Activated naive CD4-positive, alpha-beta T cell treated with anti-CD3 and anti-CD28 coated beads for 36 hours (primary cell): ENCODE results near the gene CHRM1. TPM values are rescaled to one million over a fixed set of nuclear protein-coding genes. Genes with fewer than 3 reads are reported as not detected.

Source experiments
- CTCF ChIA-PET: fragments of 350-600 bp; sonication (Branson Sonifier 250); formaldehyde crosslinking; loops from one replicate; lab custom pipeline; 2021; ENCODE audit warnings: antibody characterized with exemption; lab: Charles Lee
- DNase-seq: peaks from one replicate; pipeline ENCODE4 v3.0.0-alpha.2; 2020
- H3K27ac Mint-ChIP-seq: one replicate; pipeline ENCODE4 v1.8.0; 2021; ENCODE audit warnings: mild to moderate bottlenecking, mixed read lengths
- H3K27me3 Mint-ChIP-seq: one replicate; pipeline ENCODE4 v1.8.0; 2021; ENCODE audit warnings: low read depth, mixed read lengths
- H3K36me3 Mint-ChIP-seq: one replicate; pipeline ENCODE4 v1.8.0; 2021; ENCODE audit warnings: low read depth, mixed read lengths
- H3K4me1 Mint-ChIP-seq: one replicate; pipeline ENCODE4 v1.8.0; 2021; ENCODE audit warnings: low read depth, mixed read lengths
- H3K4me3 Mint-ChIP-seq: one replicate; pipeline ENCODE4 v1.8.0; 2021; ENCODE audit warnings: mild to moderate bottlenecking, moderate library complexity, mixed read lengths
- H3K9me3 Mint-ChIP-seq: one replicate; pipeline ENCODE4 v1.8.0; 2021; ENCODE audit warnings: mixed read lengths
- intact Hi-C: fragments of 100-400 bp; cut with micrococcal nuclease; formaldehyde crosslinking; loops from one replicate; pipeline ENCODE4 v1.15.1; 2023
- total RNA-seq, 2 experiments: library from RNA; stranded (reverse); gene quantifications; one replicate each; pipeline ENCODE4 v1.2.3, GENCODE V29; 2021

The CHRM1 gene
- total RNA-seq, 2 experiments from 2014 or later: not detected

- Mint-ChIP-seq H3K27me3 (peaks cover 5% of the 10 kb centered on the region), H3K27ac (no peak overlapping the region), H3K9me3 (no peaks in the 10 kb centered on the region), H3K36me3 (no peaks in the 10 kb centered on the region), H3K4me1 (no peaks in the 10 kb centered on the region), H3K4me3 (no peak overlapping the region)
- CTCF ChIA-PET: interaction anchor here (1.6 to 17.3 kb wide), 2 partner anchors 65 to 114 kb away, joined by 6 to 397 read pairs; no protein-coding TSS in a partner anchor
- intact Hi-C loops: no loop called here
- DNase-seq: no peak
These were observed 10.9 kb downstream of the CHRM1 start for GRCh38 chr11:62910141-62910882.

GRCh38 chr11:62909107-62909894 lies 11.9 kb downstream of the CHRM1 start:
- peak; percentile 23 for DNase-seq

GRCh38 chr11:62908468-62909072 lies 12.6 kb downstream of the CHRM1 start:
- CTCF ChIA-PET: interaction anchor here (0.6 to 17.3 kb wide), 3 partner anchors 10 to 115 kb away, joined by 3 to 397 read pairs (median 4); no protein-coding TSS in a partner anchor
- intact Hi-C loops: loop anchor here (5.0 kb wide), 1 partner anchor 304 kb away; no protein-coding TSS in a partner anchor
- DNase-seq: no peak
- peaks cover 5% of the 10 kb centered on the region for H3K27me3 Mint-ChIP-seq
- no peak overlapping the region for H3K4me3 Mint-ChIP-seq
- no peaks in the 10 kb centered on the region for H3K9me3 Mint-ChIP-seq
- H3K4me1 Mint-ChIP-seq: peaks cover under 1% of the 10 kb centered on the region
- no peak overlapping the region for H3K27ac Mint-ChIP-seq
- H3K36me3 Mint-ChIP-seq: no peaks in the 10 kb centered on the region

More at GRCh38 chr11:62909107-62909894, 11.9 kb downstream of the CHRM1 start:
- intact Hi-C loops: loop anchor here (5.0 kb wide), 1 partner anchor 303 kb away; no protein-coding TSS in a partner anchor
- H3K27me3 Mint-ChIP-seq: peaks cover 5% of the 10 kb centered on the region
- H3K4me3 Mint-ChIP-seq: no peak overlapping the region
- H3K27ac Mint-ChIP-seq: no peak overlapping the region
- H3K9me3 Mint-ChIP-seq: no peaks in the 10 kb centered on the region
- H3K4me1 Mint-ChIP-seq: no peaks in the 10 kb centered on the region
- no peaks in the 10 kb centered on the region for H3K36me3 Mint-ChIP-seq
- CTCF ChIA-PET: interaction anchor here (0.6 to 17.3 kb wide), 4 partner anchors 11 to 115 kb away, joined by 3 to 397 read pairs (median 5); no protein-coding TSS in a partner anchor

GRCh38 chr11:62905927-62906531 lies 15.1 kb downstream of the CHRM1 start:
- H3K27me3 Mint-ChIP-seq: peaks cover 5% of the 10 kb centered on the region
- H3K4me1 Mint-ChIP-seq: peaks cover 18% of the 10 kb centered on the region
- H3K9me3 Mint-ChIP-seq: no peaks in the 10 kb centered on the region
- DNase-seq: peak; percentile 89
- intact Hi-C loops: loop anchor here (1.0 to 5.0 kb wide), 4 partner anchors 17 to 306 kb away; no protein-coding TSS in a partner anchor
- CTCF ChIA-PET: interaction anchor here (0.6 to 17.3 kb wide), 34 partner anchors 9 to 1439 kb away, joined by 3 to 397 read pairs (median 5); partner anchors contain the start of gene SLC22A6
- no peak overlapping the region for H3K4me3 Mint-ChIP-seq
- no peak overlapping the region for H3K27ac Mint-ChIP-seq
- H3K36me3 Mint-ChIP-seq: no peaks in the 10 kb centered on the region

GRCh38 chr11:62905296-62905695 lies 15.9 kb downstream of the CHRM1 start:
- DNase-seq: no peak
- H3K4me3 Mint-ChIP-seq: no peak overlapping the region
- no peaks in the 10 kb centered on the region for H3K9me3 Mint-ChIP-seq
- no peak overlapping the region for H3K27ac Mint-ChIP-seq
- H3K36me3 Mint-ChIP-seq: no peaks in the 10 kb centered on the region
- H3K4me1 Mint-ChIP-seq: peaks cover 18% of the 10 kb centered on the region
- peaks cover 5% of the 10 kb centered on the region for H3K27me3 Mint-ChIP-seq
- intact Hi-C loops: loop anchor here (5.0 kb wide), 1 partner anchor 307 kb away; no protein-coding TSS in a partner anchor
- CTCF ChIA-PET: interaction anchor here (0.6 to 17.3 kb wide), 31 partner anchors 8 to 1512 kb away, joined by 3 to 397 read pairs (median 5); partner anchors contain the start of gene SLC22A6

GRCh38 chr11:62902932-62903331 lies 18.2 kb downstream of the CHRM1 start:
- CTCF ChIA-PET: interaction anchor here (0.6 to 17.3 kb wide), 10 partner anchors 19 to 310 kb away, joined by 3 to 397 read pairs (median 3); no protein-coding TSS in a partner anchor
- no peak overlapping the region for H3K4me3 Mint-ChIP-seq
- H3K27ac Mint-ChIP-seq: no peak overlapping the region
- H3K36me3 Mint-ChIP-seq: no peaks in the 10 kb centered on the region
- H3K9me3 Mint-ChIP-seq: no peaks in the 10 kb centered on the region
- H3K4me1 Mint-ChIP-seq: peaks cover 18% of the 10 kb centered on the region
- DNase-seq: no peak
- peaks cover 5% of the 10 kb centered on the region for H3K27me3 Mint-ChIP-seq
- intact Hi-C loops: no loop called here

GRCh38 chr11:62898027-62898426 lies 23.1 kb downstream of the CHRM1 start:
- Mint-ChIP-seq H3K4me1 (peaks cover 12% of the 10 kb centered on the region), H3K27ac (no peak overlapping the region), H3K27me3 (peaks cover 5% of the 10 kb centered on the region), H3K9me3 (no peaks in the 10 kb centered on the region), H3K36me3 (no peaks in the 10 kb centered on the region), H3K4me3 (no peak overlapping the region)
- no peak for DNase-seq
- CTCF ChIA-PET: interaction anchor here (1.2 to 17.3 kb wide), 3 partner anchors 8 to 126 kb away, joined by 4 to 397 read pairs (median 11); no protein-coding TSS in a partner anchor
- intact Hi-C loops: loop anchor here (10.0 kb wide), 1 partner anchor 667 kb away; the partner anchor contains the start of gene PLAAT2

- CTCF ChIA-PET: interaction anchor here (0.9 to 17.3 kb wide), 4 partner anchors 8 to 127 kb away, joined by 3 to 397 read pairs (median 8); no protein-coding TSS in a partner anchor
- Mint-ChIP-seq H3K4me3 (no peak overlapping the region), H3K9me3 (no peaks in the 10 kb centered on the region), H3K27me3 (peaks cover 5% of the 10 kb centered on the region), H3K27ac (no peak overlapping the region), H3K36me3 (no peaks in the 10 kb centered on the region), H3K4me1 (peaks cover 5% of the 10 kb centered on the region)
- intact Hi-C loops: loop anchor here (10.0 kb wide), 1 partner anchor 667 kb away; the partner anchor contains the start of gene PLAAT2
- DNase-seq: no peak
These were observed 23.9 kb downstream of the CHRM1 start for GRCh38 chr11:62897311-62897710.

- Mint-ChIP-seq H3K4me1 (peaks cover 2% of the 10 kb centered on the region), H3K36me3 (no peaks in the 10 kb centered on the region), H3K4me3 (no peak overlapping the region), H3K9me3 (no peaks in the 10 kb centered on the region), H3K27ac (no peak overlapping the region), H3K27me3 (peaks cover 5% of the 10 kb centered on the region)
- DNase-seq: no peak
- intact Hi-C loops: loop anchor here (10.0 kb wide), 1 partner anchor 669 kb away; the partner anchor contains the start of gene PLAAT2
- CTCF ChIA-PET: interaction anchor here (17.3 kb wide), 1 partner anchor 128 kb away, joined by 397 read pairs; no protein-coding TSS in a partner anchor
These were observed 25.1 kb downstream of the CHRM1 start for GRCh38 chr11:62896049-62896448.

GRCh38 chr11:62895501-62895900 lies 25.7 kb downstream of the CHRM1 start:
- intact Hi-C loops: loop anchor here (10.0 kb wide), 1 partner anchor 669 kb away; the partner anchor contains the start of gene PLAAT2
- Mint-ChIP-seq H3K36me3 (no peaks in the 10 kb centered on the region), H3K4me1 (peaks cover 2% of the 10 kb centered on the region), H3K9me3 (no peaks in the 10 kb centered on the region), H3K27me3 (peaks cover 5% of the 10 kb centered on the region), H3K27ac (no peak overlapping the region), H3K4me3 (no peak overlapping the region)
- DNase-seq: no peak
- CTCF ChIA-PET: interaction anchor here (17.3 kb wide), 1 partner anchor 128 kb away, joined by 397 read pairs; no protein-coding TSS in a partner anchor
